Tongue (tissue), 2 donors: ENCODE results near the gene CDH24. TPM values are rescaled to one million over a fixed set of nuclear protein-coding genes. Genes with fewer than 3 reads are reported as not detected.
A peak's percentile ranks its signal among the peaks of the same experiment; 100 is the strongest.

ENCODE experiments used
- DNase-seq: peaks from one replicate; pipeline ENCODE4 v3.0.0-alpha.2; 2015
- total RNA-seq: library from RNA; depleted of rRNA; stranded (reverse); fragments of >200 nt; gene quantifications from one replicate; pipeline ENCODE4 v1.2.3, GENCODE V29; 2014

Gene CDH24
- total RNA-seq, 1 donor from 2014 or later: 4.5 TPM

DNA sequence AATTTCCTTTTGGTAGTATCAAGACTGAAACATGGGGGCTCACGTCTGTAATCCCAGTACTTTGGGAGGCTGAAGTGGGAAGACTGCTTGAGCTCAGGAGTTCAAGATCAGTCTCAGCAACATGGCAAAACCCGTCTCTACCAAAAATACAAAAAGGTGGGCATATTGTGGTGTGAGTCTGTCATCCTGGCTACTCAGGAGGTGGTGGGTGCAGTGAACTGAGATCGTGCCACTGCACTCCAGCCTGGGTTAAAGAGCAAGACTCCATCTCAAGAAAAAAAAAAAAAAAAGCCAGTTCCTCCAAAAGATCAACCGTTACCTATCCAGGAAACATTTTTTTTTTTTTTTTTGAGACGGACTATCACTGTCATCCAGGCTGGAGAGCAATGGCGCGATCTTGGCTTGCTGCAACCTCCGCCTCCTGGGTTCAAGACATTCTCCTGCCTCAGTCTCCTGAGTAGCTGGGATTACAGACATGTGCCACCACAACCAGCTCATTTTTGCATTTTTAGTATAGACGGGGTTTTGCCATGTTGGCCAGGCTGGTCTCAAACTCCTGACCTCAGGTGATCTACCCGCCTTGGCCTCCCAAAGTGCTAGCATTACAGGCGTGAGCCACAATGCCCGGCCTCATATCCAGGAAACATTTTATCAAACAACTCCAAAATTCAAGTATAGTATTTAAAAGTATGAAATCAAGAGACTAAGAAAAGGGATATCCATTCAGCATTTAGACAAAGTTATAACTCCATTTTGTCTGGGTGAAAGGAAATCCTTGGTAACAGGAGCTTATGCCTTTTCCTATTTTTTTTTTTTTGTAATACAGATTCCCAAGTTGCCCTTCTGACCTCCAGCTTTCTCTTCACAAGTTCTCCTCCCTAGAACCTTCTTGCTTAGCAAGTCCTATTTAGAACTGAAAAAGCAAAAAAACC lies 34.2 kb upstream of the CDH24 start:
- no peak for DNase-seq

GRCh38 chr14:23090254-23090636 lies 32.9 kb upstream of the CDH24 start:
- no peak for DNase-seq

DNA sequence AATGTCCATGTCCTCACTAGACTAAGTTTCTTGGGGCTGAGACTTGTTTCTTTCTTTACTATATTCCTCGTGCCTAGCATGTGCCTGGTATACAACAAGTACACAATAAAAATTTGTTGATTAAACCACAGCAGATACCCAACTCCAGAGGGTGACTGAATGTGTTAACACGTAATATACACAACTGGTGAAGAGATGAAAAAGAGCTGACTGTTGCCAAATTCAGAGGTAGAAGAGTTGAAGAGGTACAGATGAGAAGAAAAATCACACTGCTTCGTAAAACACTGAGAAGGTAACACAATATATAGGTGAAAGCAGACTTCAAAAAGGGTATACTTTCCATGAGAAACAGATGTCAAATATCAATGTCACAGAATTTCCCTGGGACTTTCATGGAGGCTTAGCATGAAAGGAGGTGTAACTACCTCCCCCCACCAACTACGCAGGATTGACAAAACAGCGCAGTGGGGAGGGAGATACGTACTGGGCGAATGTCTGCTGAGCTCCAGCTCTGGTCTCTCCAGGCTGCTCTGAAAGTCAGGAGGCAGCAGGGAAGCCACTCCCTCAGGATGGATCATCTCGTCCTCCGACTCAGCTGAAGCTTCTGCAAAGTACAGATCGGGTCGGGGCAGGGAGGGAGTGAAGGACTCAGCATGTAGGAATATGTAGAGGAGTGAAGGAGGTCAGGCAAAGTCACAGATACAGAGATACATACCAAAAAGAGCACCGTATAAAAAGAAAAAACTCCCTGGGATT lies 32.4 kb upstream of the CDH24 start:
- DNase-seq: no peak

GRCh38 chr14:23086565-23086964 lies 29.2 kb upstream of the CDH24 start:
- DNase-seq: no peak

DNA sequence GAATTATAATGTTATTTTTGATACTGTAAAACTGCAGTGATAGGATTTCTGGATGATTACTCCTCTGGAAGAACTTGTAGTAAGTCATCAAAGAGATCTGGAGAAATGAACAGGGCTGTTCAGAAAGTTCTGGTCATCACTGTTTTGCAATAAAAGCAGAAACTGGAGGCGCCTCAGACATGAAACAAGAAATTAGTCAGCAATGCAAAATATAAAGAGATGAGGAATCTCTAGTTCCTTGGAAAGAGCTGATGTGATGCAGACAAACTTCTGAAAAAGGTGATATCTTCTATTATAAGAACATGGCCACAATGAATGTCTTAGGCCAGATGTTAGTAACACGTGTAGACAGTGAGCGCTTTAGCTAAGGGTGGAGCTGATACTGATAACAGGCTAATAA lies 28.1 kb upstream of the CDH24 start:
- no peak for DNase-seq

GRCh38 chr14:23080474-23080873 lies 23.2 kb upstream of the CDH24 start:
- no peak for DNase-seq

DNA sequence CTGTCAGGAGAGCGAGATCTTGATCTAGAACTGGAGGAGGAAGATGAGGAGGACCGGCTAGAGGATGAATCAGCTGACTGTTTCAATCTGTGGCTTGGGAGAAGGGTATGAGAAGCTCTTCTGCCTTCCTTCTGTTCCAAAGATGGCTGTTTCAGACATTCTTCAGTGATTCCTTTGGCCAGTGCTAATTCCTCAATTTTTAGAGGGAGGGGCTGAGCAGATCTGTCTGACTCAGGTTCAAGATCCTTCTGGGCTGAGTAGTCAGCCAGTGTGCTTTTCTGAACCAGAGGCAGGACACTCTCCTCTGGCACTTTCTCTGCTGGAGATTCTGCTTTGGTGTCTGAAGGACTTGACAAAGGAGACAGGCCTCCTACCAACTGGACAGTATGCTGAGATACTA lies 22.4 kb upstream of the CDH24 start:
- no peak for DNase-seq

DNA sequence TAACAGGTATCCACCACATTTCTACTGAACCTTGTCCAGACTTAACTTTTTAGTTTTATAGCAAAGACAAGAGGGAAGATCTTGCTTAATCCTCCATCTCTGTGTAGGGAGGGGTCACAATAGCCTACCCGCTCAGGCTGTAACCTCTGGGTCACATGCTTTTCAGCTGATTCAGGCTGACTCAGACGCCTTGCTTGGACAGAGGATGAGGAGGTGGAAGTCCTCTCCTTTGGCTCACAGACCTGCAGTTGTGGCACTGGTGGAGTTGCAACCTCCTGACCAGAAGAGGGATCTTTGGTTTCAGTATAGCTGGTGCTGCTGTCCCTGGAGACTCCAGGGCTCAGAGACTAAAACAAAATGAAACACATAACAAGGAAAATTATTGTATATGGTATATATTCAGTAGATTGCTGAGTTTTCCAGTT lies 21.4 kb upstream of the CDH24 start:
- no peak for DNase-seq

DNA sequence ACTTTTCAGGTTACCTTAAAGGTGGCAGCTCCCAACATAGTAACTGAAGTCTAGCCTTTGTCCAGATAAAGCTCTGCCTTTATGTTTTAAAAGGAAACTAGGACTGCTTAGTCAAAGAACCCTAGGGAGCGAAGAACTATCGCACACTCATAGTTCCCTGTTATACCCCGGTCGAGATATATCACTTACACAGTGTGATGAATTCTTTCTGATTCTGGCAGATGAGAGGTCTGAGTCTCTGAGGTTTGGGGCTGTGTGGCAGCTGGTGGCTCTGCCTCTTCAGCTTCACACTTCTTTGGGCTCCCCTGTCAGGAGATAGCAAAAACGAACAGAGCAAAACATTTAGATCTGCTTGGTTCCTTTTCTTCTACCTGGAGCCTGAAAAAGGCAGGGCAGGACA lies 20.6 kb upstream of the CDH24 start:
- no peak for DNase-seq

DNA sequence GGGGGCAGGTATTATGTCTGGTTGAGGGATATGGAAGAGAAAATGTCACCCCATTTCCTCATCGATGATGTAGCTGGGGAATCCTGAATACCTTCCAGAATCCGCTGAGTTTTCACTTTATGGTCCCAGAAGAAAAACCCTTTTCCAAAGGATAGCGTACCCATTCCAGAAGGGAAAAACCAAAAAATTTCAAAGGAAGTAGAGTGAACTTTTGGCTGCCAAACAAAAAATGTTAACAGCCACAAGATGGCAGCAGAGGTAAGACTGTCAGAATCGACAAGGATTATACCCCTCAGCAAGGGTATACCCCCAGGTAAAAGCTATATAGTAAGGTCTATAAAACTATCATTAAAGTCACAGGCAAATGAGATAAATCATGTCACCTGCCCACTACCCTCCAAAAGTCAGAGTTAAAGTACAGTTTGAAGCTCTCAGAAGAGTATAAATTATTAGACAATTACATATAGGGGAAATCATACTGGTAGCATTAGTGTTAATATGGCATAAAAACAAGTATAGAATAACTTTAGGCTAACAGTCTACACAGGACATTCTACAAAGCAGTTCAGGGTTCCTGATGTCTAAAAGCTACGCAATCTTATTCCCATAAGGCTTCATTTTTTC lies 19.6 kb upstream of the CDH24 start:
- DNase-seq: peak; percentile 59

DNA sequence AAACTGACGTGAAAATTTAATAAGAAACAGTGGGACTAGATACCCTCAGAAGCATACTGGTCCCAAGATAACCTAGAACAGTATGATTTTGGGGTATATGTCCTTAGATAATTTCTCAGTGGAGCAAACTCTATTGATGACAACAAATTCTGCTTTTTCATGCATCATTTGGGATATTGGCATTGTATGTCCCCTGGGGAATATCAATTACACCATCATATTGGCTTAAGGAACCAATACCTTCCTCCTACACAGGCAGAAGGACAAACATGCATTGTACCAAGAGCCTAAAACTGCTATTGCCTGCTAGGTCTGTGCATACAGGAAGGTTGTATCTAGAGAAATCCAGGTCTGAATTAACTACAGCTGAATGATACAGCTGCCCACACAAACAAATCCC lies 17.6 kb upstream of the CDH24 start:
- no peak for DNase-seq

- peak; percentile 33 for DNase-seq
Measured at GRCh38 chr14:23071921-23072539, 14.7 kb upstream of the CDH24 start.

DNA sequence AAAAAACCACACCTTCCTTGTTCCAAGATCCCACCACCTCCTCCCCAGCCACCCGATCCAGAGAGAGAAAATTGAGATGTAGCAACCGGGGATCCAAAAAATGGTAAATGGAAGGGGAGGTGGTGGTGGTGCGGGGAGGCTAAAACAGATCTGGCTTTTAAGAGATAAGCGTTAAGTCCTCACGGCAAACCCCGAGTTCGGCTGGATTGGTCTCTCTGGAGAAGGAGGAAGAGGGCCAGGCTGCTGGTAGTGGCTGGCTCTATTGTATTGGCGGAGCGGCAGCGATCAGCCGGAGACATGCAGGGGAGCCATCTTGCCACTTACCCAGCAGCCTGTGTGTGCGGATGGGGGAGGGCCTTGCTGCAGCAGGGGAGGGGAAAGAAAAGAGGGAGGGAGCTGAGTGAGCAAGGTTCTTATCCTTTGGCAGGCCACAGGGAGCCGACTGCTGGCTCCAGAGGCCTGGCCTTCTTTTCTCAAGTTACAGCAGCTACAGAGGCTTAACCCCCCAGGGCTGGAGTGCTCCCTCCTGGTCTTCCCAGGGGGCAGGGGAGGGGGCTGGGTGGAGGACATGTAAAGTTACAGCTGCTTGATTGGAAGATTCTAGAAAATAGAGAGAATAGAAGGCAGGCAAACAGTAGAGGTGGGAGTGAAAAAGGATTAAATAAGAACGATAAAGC lies 14.1 kb upstream of the CDH24 start:
- DNase-seq: peak; percentile 95

GRCh38 chr14:23070262-23071129 lies 13.2 kb upstream of the CDH24 start:
- DNase-seq: peak; percentile 22

GRCh38 chr14:23069413-23069806 lies 12.1 kb upstream of the CDH24 start:
- DNase-seq: no peak

DNA sequence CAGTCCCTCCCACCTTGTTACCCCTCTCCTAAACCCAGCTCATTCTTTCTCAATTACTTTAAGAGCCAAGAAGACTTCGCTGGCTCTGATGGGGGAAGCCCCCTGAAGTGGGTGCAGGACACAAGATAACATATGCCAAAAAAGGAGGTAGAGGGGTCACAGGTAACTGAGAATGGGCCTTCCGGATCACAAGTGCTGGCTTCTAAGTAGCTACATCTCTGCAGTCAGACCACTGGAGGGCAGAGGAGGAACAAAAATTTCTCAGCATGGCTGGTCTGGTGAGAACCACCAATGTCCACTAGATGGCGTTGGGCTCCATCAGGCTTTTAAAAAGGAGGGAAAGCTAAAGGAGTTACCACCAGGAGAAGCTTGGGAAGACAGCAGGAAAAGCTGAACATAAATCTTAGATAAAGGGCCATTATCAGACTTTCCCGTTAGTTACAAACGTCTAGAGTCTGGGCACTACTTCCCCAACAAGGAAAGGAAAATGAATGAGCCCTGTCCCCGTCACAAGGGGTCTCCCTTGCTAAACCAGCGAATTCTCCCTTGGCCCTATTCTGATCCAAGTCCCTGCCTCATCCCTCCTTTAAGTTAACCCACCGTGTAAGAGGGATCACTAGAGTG lies 11.6 kb upstream of the CDH24 start:
- DNase-seq: peak; percentile 96

DNA sequence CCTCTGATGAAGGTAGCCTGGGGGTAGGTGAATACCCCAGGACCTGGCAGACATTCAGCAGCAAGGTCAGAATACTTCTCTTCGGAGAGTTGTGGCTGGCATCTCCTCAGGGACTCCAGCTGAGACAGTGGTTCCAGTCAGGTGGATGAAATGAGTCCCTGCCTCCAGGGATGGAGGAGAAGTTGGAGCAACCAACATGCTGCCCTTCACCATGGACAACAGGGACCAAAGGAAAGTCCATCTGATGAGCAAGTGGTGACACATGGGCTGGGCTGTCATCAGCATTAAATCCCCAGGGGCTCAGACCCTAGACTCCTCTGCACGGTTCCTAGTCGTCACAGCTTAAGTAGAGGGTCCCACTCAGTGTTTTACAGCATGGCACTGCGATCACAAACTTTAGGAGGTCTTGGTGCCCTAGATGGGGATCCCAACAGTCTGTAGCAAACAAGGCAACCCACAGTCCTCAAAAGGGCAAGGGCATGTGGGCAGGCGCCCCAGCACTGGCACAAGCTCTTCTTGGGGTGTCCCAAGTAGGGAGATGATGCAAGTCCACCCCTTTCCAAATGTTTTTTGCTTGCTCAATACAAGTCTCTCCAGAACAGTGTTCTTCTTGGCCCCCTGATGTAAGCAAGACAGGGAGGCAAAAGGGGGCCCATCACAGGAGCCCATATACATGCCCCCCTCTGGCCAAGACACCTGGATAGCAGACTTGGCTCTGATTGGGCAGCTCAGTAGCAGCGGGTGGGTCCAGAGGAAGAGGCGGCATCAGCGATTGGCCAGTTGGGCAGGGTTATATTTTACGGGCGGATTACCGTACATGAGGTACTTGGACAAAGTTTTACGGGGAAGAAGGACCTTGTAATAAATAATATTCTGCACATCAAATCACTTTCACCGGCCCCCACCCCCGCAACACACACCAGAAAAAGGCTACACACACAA lies 10.8 kb upstream of the CDH24 start:
- no peak for DNase-seq

DNA sequence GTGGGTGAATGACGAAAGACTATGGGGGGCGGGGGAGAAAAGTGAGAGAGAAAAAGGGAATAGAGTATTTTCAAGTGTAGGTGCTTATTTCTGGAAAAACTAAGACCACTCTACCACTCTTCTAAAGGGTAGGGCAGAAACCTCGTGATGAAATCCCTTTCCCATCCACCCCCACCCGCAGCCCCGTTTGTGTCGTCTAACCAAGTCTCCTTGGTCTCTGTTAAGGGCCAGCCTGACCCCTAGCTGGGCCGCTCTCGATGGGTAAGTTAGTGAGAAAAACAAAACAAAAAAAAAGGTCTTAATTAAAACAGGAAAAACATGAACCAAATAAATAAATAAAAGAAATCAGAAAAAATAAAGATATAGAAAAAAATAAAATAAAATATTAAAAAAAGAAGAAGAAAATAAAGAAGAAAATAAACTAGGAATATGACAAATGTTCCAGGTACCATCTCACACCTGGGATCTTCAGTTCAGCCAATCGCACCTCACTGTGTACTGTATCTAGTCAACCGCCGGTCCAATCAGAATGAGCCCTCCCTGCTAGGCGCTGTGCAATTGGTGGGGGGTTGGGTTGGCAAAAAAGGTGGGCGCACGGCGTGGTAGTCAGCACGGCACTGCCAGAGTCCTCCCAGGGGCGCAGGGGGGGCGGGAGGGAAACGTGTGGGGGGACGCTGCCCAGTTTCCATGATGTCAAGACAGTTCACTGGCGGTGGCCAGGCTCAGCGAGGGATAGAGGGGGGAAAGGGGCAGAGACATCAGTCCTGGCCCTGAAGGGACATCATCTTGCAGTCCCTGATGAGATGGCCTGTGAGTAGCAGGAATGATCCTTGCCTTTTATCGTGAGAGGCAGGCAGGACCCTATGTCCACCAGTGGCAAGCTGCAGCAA lies 9.8 kb upstream of the CDH24 start:
- no peak for DNase-seq
